HG02870 (cell line): ENCODE data around the gene LEMD1.

Experiments used
- ATAC-seq: cut with Tn5 transposase; IDR thresholded peaks from one replicate; pipeline ENCODE4 v1.9.1; 2021; ENCODE audit warnings: mild to moderate bottlenecking, moderate library complexity; ENCODE audit not compliant: unreplicated experiment

LEMD1 gene

GRCh38 chr1:205337481-205337880, 84.4 kb downstream of the LEMD1 start:
- no peak for ATAC-seq

- no peak for ATAC-seq
These were observed 86.2 kb downstream of the LEMD1 start for GRCh38 chr1:205335692-205336091.

- no peak for ATAC-seq
These were observed 89.7 kb downstream of the LEMD1 start for GRCh38 chr1:205332015-205332791.
